WTC11 (cell line): Measurements from ENCODE around the gene DUSP22. TPM values are rescaled to one million over a fixed set of nuclear protein-coding genes. Genes with fewer than 3 reads are reported as not detected.

Experiments used
- ATAC-seq: fragments of 200-7000 bp; cut with Tn5 transposase; 2 replicates; pipeline ENCODE4 v1.10.0; 2021; ENCODE audit warnings: mild to moderate bottlenecking, moderate library complexity
- CTCF ChIA-PET: fragments of 300-600 bp; sonication (Branson Sonifier 250); formaldehyde crosslinking; loops from one replicate; lab custom pipeline; 2021; ENCODE audit warnings: antibody characterized with exemption; lab: Charles Lee
- POLR2A ChIA-PET: fragments of 350-600 bp; sonication (Branson Sonifier 250); formaldehyde crosslinking; loops from one replicate; lab custom pipeline; 2021; ENCODE audit warnings: antibody characterized with exemption; lab: Charles Lee
- DNase-seq: peaks from one replicate; pipeline ENCODE4 v3.0.0; 2021; ENCODE audit warnings: low spot score
- H3K27ac Mint-ChIP-seq: 2 replicates; pipeline ENCODE4 v1.8.0; 2021; ENCODE audit warnings: mixed read lengths
- H3K27me3 Mint-ChIP-seq: 2 replicates; pipeline ENCODE4 v1.8.0; 2021; ENCODE audit warnings: low read depth, mild to moderate bottlenecking, moderate library complexity, mixed read lengths
- H3K36me3 Mint-ChIP-seq: 2 replicates; pipeline ENCODE4 v1.8.0; 2021; ENCODE audit warnings: mixed read lengths
- H3K4me1 Mint-ChIP-seq: 2 replicates; pipeline ENCODE4 v1.8.0; 2022; ENCODE audit warnings: mixed read lengths
- H3K4me3 Mint-ChIP-seq: 2 replicates; pipeline ENCODE4 v1.8.0; 2021; ENCODE audit warnings: mild to moderate bottlenecking, moderate library complexity, mixed read lengths
- H3K9me3 Mint-ChIP-seq: 2 replicates; pipeline ENCODE4 v1.8.0; 2021; ENCODE audit warnings: mixed read lengths
- ATF2 ChIP-seq: sonication (generic); formaldehyde crosslinking; IDR thresholded peaks from 2 replicates; pipeline ENCODE4 v1.8.1; 2022; ENCODE audit warnings: low read depth, missing genetic modification reagents, borderline replicate concordance
- ATF3 ChIP-seq: sonication (generic); formaldehyde crosslinking; conservative IDR thresholded peaks from 2 replicates; pipeline ENCODE4 v1.8.1; 2022; ENCODE audit warnings: mild to moderate bottlenecking, missing genetic modification reagents
- ATF6 ChIP-seq: sonication (generic); formaldehyde crosslinking; IDR thresholded peaks from 2 replicates; pipeline ENCODE4 v1.8.1; 2023; ENCODE audit warnings: mild to moderate bottlenecking, missing genetic modification reagents
- CTCF ChIP-seq: fragments of 200-600 bp; IDR thresholded peaks from 2 replicates; pipeline ENCODE4 v1.8.0; 2022; ENCODE audit warnings: antibody characterized with exemption
- ELF4 ChIP-seq: sonication (generic); formaldehyde crosslinking; IDR thresholded peaks from 2 replicates; pipeline ENCODE4 v1.8.1; 2022; ENCODE audit warnings: low read depth, mild to moderate bottlenecking, moderate library complexity, missing genetic modification reagents
- ESRRA ChIP-seq: sonication (generic); formaldehyde crosslinking; IDR thresholded peaks from 2 replicates; pipeline ENCODE4 v1.8.1; 2022; ENCODE audit warnings: mild to moderate bottlenecking, missing genetic modification reagents, borderline replicate concordance
- ETV6 ChIP-seq: sonication (generic); formaldehyde crosslinking; IDR thresholded peaks from 2 replicates; pipeline ENCODE4 v1.8.1; 2022; ENCODE audit warnings: mild to moderate bottlenecking, missing genetic modification reagents
- GRHL2 ChIP-seq: fragments of 250-450 bp; sonication (Bioruptor Pico); IDR thresholded peaks from 2 replicates; pipeline ENCODE4 v1.8.0; 2022; ENCODE audit warnings: mild to moderate bottlenecking, moderate library complexity; ENCODE audit not compliant: insufficient replicate concordance, severe bottlenecking
- IRF1 ChIP-seq: sonication (generic); formaldehyde crosslinking; IDR thresholded peaks from 2 replicates; pipeline ENCODE4 v1.8.0; 2023; ENCODE audit warnings: missing genetic modification reagents
- IRF2 ChIP-seq: sonication (generic); formaldehyde crosslinking; IDR thresholded peaks from 2 replicates; pipeline ENCODE4 v1.8.0; 2022; ENCODE audit warnings: low read depth, missing genetic modification reagents, borderline replicate concordance
- JAZF1 ChIP-seq: fragments of 250-450 bp; sonication (Bioruptor Pico); IDR thresholded peaks from 2 replicates; pipeline ENCODE4 v1.9.0; 2021; ENCODE audit warnings: moderate library complexity, mild to moderate bottlenecking, inconsistent platforms
- TEAD4 ChIP-seq: sonication (generic); formaldehyde crosslinking; IDR thresholded peaks from 2 replicates; pipeline ENCODE4 v1.8.0; 2022; ENCODE audit warnings: mild to moderate bottlenecking, missing genetic modification reagents
- USF2 ChIP-seq: sonication (generic); formaldehyde crosslinking; IDR thresholded peaks from 2 replicates; pipeline ENCODE4 v1.8.1; 2023; ENCODE audit warnings: mild to moderate bottlenecking, missing genetic modification reagents, moderate library complexity
- ZNF138 ChIP-seq: sonication (generic); formaldehyde crosslinking; conservative IDR thresholded peaks from 2 replicates; pipeline ENCODE4 v1.8.1; 2022; ENCODE audit warnings: mild to moderate bottlenecking, moderate library complexity, missing genetic modification reagents
- ZNF263 ChIP-seq: sonication (generic); formaldehyde crosslinking; IDR thresholded peaks from 2 replicates; pipeline ENCODE4 v1.8.1; 2022; ENCODE audit warnings: low read depth, mild to moderate bottlenecking, moderate library complexity, missing genetic modification reagents
- ZNF425 ChIP-seq: fragments of 250-450 bp; sonication (Bioruptor Pico); conservative IDR thresholded peaks from 2 replicates; pipeline ENCODE4 v1.9.0; 2021; ENCODE audit warnings: mild to moderate bottlenecking
- ZNF532 ChIP-seq: fragments of 250-450 bp; sonication (Bioruptor Pico); IDR thresholded peaks from 2 replicates; pipeline ENCODE4 v1.9.0; 2021; ENCODE audit warnings: mild to moderate bottlenecking, borderline replicate concordance
- ZNF671 ChIP-seq: fragments of 250-450 bp; sonication (Bioruptor Pico); IDR thresholded peaks from 2 replicates; pipeline ENCODE4 v1.8.0; 2021; ENCODE audit warnings: mild to moderate bottlenecking
- total RNA-seq: library from RNA; stranded (reverse); gene quantifications from 3 replicates; pipeline ENCODE4 v1.2.3, GENCODE V29; 2021

DUSP22 gene
- total RNA-seq, 1 experiment from 2014 or later = 38.5 TPM

- no peak for TF ChIP-seq ZNF425 (CRISPR knock-in tag)
- no peak for TF ChIP-seq ETV6 (CRISPR knock-in tag)
- TF ChIP-seq TEAD4 (CRISPR knock-in tag) = no peak
- TF ChIP-seq CTCF = no peak
- no peak for TF ChIP-seq ZNF263 (CRISPR knock-in tag)
- TF ChIP-seq ESRRA (CRISPR knock-in tag) = no peak
- no peak for TF ChIP-seq ZNF138 (CRISPR knock-in tag)
- TF ChIP-seq ATF2 (CRISPR knock-in tag) = no peak
- TF ChIP-seq ZNF532 = no peak
- no peak for TF ChIP-seq ELF4
- no peak for TF ChIP-seq ATF6
These were observed 35.3 kb downstream of the DUSP22 start (continued) for GRCh38 chr6:327538-328116.

GRCh38 chr6:328136-328670 is 35.9 kb downstream of the DUSP22 start:
- H3K27me3 Mint-ChIP-seq = no peaks in the 10 kb centered on the region
- H3K4me3 Mint-ChIP-seq = no peak overlapping the region
- POLR2A ChIA-PET = no interaction called here
- H3K4me1 Mint-ChIP-seq = peaks cover 10% of the 10 kb centered on the region
- ATAC-seq = no peak
- peaks cover 14% of the 10 kb centered on the region for H3K9me3 Mint-ChIP-seq
- DNase-seq = no peak
- H3K36me3 Mint-ChIP-seq = peaks cover 11% of the 10 kb centered on the region
- CTCF ChIA-PET = no interaction called here
- no peak overlapping the region for H3K27ac Mint-ChIP-seq
- TF ChIP-seq JAZF1 (CRISPR knock-in tag) (no peak), IRF1 (CRISPR knock-in tag) (no peak), USF2 (no peak), IRF2 (CRISPR knock-in tag) (no peak), ATF3 (CRISPR knock-in tag) (no peak), GRHL2 (no peak), ZNF263 (CRISPR knock-in tag) (no peak), ZNF425 (CRISPR knock-in tag) (no peak), ZNF671 (no peak)
